CD4-positive, alpha-beta T cell treated with Interleukin-6 for 4 hours (primary cell): ENCODE measurements around the gene C20orf202.
A peak's percentile ranks its signal among the peaks of the same experiment; 100 is the strongest.

Experiments used
- DNase-seq: peaks from one replicate; pipeline ENCODE4 v3.0.0-alpha.2; 2020; ENCODE audit warnings: mixed read lengths

C20orf202 gene

DNA sequence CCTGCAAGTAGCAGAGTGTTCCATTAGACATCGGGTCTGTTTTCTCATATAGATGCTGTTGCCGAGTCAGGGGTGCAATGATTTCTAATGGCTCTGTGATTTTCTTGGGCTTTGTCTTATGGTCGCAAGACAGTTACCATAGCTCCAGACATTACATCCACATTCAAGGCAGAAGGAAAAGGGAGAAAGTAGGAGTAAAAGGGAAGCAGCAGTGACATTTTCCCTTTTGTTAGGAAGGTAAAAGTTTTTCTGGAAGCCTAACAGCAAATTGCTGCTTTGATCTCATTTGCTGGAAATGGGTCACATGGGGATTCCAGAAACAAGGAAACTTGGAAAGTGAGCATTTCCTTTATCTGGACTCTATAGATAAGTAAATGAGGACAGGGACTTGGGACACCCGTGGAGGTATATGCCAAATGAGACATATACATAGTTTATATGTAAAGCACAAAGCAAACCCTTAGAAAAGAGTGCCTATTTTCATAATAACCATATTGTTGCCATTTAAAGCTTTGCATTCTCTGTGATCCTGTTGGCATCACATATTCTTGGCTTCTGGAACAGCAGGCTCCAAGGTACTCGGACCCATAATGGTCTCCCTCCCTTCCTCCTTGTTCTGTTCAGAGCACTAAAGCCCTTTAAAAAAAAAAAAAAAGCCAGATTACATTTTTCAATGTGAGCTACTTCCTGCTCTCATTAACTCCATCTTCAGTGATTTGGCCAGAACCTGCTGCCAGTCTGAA, at the start of gene C20orf202:
Gene C20orf202 (plus strand): TSS at position 693 of the 743 bp plus-strand sequence. CDS start 132 bp downstream, outside the sequence.
- no peak for DNase-seq

DNA sequence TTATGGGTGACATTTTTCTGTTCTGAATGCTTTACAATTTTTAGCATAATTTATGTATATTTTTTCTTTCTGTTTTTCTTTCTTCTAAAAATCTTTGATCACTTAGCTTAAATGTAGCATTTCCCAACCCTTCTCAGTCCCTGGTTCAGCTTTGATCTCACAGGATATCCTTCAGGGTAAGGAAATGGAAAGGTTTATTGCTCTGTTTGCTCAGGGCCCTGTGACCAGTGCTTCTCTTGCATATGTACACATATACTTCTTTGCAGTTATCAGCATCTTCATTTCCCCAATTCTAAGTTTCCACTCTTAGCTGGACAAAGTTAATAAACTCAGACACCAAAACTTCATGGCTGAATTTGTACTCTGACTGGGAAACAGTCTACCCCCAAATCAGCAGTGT, 49.0 kb upstream of the C20orf202 start:
- no peak for DNase-seq

DNA sequence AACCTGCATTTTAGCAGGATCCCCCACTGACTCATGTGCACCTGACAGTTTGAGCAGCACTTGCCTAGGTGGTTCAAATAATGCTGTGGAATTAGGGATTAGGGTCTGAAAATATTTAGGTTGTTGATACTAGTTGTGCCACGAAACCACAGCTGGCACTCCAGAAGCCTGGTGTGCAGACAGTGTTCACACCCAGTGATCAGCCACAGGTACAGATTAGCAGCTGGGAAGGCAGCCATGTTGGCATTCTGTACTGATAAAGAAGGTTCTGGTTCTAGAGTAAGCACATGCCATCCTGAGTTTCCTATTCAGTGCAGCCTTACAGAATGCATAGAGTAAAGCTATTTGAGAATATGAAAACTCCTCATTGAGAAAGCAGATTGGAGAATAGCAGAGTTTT, 48.6 kb upstream of the C20orf202 start:
- DNase-seq, result no peak

DNA sequence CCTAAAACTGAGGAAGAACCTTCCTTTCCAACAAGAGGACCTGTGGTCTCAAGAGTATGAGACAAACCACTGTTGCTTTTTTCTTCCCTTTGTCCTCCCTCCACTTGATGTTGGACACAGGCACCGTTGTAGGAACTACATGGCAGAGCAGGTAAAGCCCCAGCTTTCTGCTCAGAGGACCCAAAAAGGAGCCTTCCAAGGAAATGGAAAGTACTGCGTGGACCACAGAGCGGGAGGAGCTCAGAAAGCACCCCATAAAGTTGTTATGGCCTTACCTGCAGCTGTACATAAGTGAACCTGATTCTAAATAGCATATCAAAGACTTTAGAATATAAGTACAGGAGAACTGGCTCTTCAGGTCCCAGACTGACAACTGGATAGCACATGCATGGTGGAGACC, 47.9 kb upstream of the C20orf202 start:
- DNase-seq, result no peak

DNA sequence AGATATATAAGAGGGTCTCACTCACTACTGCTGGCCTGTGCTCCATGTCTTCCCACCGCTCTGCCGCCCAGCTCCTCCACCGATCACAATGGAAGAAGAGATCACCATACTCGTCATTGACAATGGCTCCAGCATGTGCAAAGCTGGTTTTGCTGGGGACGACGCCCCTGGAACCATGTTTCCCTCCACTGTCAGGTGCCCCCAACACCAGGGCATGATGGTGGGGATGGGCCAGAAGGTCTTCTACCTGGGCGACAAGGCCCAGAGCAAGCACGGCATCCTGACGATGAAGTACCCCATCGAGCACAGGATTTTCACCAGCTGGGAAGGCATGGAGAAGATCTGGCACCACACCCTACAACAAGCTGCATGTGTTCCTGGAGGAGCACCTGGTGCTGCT, 42.8 kb upstream of the C20orf202 start:
- DNase-seq, result no peak

DNA sequence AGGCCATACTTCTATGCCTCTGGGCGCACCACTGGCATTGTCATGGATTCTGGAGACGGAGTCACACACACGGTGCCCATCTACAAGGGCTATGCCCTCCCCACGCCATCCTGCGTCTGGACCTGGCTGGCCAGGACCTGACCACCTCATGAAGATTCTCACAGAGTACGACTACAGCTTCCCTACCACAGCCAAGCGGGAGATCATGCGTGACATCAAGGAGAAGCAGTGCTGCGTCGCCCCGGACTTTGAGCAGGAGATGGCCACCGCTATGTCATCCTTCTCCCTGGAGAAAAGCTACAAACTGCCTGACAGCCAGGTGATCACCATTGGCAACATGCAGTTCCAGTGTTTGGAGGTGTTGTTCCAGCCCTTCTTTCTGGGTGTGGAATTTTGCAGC, 42.3 kb upstream of the C20orf202 start:
- no peak for DNase-seq

DNA sequence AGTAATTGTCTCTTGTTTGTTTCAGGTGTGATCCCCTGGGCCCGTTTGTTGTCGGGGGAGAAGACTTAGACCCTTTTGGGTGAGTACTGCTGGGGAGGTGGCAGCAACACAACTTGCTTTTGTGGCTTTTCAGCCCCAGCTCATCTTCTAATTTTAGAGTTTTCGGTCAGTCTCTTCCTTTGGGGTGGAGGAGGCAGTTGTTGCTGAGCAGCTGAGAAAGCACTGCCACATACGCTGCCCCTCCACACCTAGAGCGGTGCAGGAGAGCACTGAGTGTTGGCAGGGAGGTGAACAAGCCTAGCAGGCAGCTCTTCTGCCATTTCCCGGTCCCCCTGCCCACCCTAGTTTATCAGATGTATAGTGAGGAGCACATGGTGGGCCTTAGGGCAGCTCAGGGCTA, 40.1 kb upstream of the C20orf202 start:
- no peak for DNase-seq

DNA sequence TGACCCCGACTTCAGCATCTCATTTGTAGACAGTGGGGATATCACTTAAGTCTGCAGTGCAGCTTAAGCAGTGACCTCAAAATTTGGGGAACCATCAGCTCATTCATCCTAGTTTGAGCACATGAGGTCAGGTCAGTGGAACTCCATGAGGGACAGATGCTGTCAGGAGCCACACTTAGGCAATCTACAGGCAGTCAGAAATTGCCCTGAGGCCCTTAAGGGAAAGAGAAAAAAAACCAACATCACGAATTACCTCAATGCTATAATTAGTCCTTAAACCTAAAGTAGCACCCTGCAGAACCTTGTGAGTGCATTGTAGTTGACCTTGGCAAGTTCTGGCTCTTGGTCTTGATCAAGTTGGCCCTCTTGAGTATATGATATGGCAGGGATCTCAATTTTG, 39.6 kb upstream of the C20orf202 start:
- no peak for DNase-seq

DNA sequence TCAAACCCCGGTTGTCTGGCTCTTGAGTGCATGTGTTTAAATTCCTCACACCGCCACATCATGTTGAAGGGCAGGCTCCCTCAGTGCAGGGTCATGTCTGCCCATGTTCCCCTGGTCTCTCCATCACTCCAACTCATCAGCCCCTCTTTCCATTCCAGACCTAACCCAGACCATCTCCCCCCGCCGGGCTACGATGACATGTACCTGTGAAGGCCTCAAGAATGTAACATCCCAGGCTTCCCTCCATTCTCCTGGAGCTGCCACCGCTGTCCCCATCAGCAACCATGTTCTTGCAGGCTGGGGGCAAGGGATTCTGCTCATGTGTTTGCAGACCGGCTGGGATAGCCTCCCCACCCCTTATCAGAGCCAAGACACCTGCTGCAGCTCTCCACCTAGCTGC, 38.4 kb upstream of the C20orf202 start:
- DNase-seq, result no peak

DNA sequence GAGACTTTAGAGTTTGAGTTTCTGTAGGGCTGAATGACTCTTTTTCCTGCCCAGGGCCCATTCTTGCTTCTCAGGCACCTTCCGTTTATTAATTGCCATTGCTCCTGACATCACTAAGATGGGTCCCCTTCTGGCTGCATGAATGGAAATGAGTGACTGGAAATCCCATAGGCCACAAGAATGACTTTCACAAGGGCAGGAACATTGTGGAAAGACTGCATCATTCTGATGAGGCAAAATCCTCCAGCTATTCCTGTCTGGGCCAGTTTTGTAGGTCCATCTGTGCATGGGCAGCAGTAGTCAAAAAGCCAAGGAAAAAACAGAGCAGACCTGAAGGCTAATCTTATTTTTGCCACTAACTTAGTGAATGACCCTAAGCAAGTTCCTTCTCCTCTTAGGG, 37.7 kb upstream of the C20orf202 start:
- DNase-seq, result no peak

DNA sequence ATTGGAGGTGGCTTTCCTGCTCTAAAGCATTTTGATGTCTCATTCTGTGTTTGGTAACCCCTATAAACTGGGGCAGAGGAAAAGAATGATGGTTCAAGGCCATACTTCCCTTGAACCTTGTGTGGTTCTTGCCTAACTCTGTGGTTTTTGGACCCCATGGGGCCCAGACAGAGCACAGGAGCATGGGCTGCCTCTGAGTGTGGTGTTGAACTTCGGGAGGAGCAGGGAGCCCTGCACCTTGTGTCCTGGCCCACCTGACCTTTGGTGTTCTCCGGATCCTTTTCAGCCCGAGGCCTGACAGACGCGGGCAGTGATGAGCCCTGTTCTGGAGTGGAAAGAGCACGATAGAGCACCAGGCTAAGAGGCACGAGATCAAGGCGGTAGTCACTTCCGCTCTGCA, 37.3 kb upstream of the C20orf202 start:
- no peak for DNase-seq

DNA sequence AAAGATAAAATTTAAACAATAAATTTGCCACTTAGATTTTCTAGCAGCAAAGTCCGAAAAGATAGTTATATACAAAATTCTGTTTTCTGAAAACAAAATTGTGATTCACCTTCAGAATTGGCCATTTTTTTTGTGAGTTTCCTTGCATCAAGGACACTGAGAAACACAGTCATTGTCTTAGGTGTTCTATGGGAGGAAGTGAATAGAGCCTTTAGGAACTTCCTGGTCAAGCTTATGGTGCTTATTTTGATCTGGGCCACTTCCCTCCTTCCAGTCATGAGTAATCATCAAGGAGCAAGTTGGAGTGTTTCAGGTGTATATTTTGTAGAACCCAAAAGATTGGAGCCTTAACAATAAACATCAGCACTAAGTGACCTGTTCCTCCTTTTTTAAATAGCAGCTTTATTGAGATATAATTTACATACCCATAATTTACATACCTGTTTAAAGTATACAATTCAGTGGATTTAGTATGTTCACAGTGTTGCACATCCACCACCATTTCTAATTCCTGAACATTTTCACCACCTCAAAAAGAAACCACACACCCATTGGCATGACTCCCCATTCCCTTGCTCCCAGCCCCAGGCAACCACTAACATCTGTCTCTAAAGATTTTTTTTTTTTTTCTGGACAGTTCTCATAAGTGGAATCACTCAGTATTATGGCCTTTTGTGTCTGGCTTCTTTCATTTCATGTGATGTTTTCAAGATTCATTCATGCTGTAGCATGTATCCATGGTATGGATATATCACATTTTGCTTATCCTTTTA, 36.1 kb upstream of the C20orf202 start:
- DNase-seq, result no peak

DNA sequence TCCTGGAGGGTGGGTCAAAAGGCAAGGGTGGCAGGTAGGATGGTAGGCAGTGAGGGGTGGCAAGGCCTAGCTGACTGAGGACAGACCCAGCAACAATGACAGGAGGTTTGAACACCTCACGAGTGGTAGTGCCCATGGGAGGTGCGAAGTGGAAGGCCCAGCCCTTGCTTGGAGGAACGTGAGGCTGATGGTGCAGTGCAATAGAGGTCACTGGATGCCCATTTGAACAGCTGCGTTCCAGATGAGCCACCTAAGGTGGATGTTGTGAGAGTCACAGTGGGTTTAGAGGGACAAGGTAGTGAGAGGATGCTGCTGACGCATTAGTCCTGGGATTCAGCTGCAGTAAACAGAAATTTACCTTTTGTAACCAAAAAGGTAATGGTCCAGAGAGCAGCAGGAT, 34.0 kb upstream of the C20orf202 start:
- no peak for DNase-seq

DNA sequence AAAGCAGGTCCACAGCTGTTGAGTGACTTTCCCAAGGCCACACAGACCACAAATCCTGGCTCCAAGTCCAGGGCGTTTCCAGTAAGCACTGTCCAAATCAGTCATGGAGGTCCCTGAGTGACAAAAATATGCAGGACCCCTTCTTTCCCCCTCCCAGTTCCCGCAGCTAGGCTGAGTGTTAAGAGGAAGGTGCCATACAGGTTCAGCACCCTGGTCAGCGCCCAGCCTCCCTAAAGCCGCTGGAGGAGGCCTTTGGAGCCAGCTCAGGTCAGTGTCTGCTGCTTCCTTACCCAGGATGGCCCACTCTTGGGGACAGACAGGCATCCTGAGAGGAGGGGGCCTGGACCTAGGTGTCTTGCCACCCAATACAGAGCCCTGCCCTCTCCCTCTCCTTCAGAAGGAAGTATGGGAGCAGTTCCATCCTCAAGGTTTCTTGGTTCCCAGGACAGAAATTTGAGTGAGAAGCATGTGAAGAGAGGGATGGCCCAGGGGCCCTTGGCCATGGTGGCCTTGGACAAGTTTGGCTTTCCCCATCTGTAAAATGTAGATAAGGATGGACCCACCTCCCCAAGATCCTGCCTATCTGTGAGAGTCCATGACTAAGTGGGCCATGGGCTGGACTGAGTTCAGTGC, 31.7 kb upstream of the C20orf202 start:
- peak; percentile 14 for DNase-seq

DNA sequence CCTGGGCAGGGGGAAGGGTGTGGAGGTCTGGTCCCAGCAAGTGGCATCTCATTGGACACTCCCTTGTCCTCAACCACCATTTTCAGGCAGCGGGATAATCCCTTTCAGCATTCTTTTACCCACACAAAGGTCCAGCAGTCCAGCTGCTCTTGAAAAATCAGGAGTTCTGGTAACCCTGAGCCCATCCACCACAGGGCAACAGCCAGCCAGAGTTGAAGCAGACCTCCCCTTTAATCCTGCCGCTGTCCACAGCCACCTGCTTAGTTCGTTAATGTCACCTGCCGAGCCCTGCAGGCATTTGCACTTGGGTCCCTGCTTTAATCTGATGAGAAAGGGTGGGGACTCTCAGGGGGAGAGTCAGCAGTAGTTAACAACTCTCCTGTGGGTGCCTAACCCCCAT, 29.6 kb upstream of the C20orf202 start:
- no peak for DNase-seq

DNA sequence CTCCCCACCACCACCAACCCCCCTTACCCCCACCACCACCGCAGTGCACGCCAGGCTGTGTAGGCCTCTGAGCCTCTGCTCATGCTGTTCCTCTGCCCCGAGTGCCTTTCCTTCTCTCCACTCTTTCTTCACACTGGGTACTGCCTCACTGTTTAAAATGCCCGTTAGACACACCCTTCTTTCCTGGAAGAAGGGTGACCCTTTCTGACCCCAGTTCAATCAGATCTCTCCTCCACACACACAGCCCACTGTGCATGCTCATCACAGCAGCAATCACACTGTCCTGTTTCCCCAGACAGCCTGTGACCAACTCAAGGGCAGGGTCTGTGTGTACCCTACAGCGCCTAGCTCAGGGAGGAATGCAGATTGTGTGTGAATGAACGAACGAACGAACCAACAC, 28.5 kb upstream of the C20orf202 start:
- no peak for DNase-seq

DNA sequence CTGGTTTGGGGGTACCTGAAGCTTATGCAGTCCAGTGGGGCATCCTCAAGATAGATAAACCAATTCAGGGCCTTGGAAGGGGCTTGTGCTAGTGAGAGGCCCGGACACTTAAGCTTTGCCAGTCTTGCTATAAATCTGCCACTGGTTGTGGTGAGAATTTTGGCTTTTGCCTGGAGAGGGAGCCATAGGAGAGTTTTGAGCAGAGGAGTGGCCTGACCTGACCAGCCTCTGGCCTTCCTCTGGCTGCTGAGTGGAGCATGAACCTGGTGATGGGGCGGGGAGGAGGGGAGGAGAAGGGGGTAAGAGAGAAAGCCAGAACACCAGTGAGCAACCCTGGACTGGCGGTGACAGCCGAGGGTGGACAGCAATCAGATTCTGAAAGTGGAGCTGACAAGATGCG, 25.6 kb upstream of the C20orf202 start:
- no peak for DNase-seq

DNA sequence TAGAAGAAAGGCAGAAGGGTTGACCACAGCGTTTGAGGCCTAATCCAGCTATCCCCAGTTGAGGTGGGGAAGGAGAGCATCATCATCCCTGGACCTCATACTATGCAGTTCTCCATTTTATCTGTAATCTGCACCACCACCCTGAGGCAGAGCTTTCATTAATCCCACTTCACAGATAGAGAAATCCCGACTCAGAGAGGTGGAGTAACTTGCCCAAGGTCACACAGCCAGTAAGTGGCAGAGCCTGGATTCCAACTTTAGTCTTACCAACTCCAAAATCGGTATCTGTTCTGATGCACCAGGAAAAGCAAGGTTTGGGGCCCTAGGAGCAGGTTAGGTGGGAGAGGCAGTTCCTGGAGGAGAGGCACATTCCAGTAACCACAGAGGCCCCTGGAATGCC, 25.2 kb upstream of the C20orf202 start:
- DNase-seq, result no peak

DNA sequence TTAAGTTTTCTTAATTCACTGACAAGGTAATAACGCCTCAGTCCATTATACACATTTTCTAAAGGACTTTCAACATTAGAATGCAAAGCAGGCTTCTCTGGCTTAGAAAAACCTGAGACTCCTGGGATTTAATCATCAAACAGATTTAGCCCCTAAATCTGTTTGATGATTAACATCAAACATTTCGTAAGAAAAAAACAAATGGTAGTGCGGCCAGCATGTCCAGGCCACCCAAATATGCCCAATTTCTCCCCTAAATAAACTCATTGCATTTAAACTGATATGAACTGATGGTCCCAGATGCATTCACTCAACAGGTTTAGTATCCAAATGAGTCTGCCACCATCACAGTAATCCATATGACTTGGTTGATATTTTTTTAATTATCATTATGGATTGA, 24.6 kb upstream of the C20orf202 start:
- no peak for DNase-seq

DNA sequence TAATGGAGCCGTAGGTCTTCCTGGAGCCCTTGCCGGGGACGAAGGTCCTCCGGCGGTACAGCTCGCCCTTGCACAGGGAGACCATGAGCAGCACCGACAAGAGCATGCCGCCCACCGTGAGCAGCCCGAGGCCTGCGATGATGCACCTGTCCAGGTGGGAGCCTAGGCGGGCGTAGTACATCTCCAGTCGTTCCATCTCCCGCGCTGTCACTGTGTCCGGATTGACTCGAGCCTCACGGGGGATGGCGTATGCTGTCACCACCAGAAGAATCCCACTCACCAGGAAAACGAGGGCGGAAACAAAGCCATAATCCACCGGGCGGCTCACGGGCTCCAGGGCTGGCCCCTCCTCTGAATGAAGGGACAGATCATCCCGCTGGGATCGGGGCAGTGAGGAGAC, 22.3 kb upstream of the C20orf202 start:
- DNase-seq, result no peak

DNA sequence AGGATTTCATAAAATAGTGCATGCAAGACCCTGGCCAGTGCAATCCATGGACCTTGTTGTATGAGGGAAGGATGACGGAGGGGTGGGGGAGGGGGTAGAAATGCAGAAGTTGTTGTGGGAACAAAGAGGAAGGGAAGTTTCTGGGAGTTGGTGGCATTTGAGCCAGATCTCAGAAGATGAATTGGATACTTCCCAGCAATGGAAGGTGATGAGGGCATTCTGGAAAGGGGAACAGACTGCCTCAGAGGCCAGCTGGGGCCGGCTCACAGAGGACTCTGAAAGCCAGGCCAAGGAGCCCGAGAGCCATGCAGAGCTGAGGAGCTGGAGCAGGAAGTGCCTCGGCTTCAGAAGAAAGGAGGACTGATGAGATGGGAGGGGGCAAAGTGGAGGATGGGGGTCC, 21.1 kb upstream of the C20orf202 start:
- DNase-seq, result no peak

DNA sequence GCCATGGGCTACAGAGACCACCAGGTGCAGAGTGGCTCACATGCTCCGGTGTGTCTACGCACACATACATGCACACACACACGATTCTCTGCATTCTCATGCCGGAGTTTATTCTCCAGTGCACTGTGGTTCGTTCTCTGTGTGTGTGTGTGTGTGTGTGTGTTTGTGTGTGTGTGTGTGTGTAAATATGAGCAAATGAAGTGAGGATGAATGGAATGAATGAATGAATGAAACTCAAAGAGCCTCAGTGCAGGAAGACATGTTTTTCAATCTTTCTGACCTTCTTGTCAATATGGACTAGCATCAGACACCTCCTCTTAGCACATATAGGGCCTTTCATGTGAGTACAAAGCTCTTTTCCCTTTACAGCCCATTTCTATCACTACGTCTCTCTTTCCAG, 20.1 kb upstream of the C20orf202 start:
- DNase-seq, result no peak

DNA sequence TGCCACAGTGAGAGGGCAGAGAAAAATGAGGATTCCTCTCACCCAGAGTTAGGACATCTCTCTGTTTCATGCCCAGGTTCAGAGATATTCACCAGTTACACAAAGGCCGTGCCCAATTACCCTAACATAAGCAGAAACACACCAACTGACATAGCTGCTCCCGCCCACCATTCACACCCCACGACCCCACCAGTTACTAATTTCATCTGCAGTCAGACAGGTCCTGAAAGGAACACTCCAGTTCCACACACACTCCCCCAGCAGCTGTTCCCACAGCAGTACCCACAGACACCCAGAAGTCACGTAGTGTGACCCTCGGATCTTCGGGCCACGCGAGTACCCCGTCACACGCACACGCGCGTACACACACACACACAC, 19.0 kb upstream of the C20orf202 start:
- no peak for DNase-seq

DNA sequence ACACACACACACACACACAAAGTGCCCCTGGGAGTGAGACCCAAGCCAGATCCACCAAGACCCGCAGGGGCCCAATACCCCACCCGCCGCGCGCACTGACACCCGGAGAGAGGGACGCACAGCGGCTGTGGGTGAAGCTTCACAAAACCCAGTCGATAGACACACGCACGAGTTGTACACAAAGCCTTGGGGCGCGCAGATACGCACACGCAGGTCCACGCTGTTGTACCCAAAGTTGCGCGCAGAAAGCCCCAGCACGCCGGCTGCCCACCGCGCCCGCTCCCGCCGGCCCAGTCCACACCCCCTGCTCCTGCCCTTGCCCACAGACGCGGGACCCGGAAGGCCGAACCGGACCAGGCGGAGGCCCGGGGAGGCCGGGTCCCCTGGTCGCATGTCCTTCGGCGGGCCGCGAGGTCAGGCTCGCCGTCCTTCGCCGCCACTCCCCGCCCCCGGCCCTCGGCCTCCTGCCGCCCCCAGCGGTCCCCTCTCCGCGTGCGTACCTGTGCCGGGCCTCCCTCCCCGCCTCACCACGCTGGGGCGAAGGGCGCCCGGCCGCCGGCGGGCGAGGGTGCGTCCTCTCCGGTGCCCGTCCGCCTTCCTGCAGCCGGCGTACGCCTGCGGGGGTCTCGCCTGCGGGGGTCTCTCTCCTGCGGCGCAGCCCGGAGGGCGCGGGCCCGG, 18.5 kb upstream of the C20orf202 start, which contains the start of gene TMEM74B:
Gene TMEM74B (minus strand): TSS at position 344 of the 678 bp plus-strand sequence. CDS start 1,180 bp downstream, outside the sequence.
- no peak for DNase-seq
